CD8-positive, alpha-beta memory T cell (primary cell): ENCODE results near the gene TENM4. TPM values are rescaled to one million over a fixed set of nuclear protein-coding genes. Genes with fewer than 3 reads are reported as not detected.

Experiments used
- CTCF ChIA-PET: fragments of 350-600 bp; sonication (Branson Sonifier 250); formaldehyde crosslinking; loops from one replicate; lab custom pipeline; 2021; ENCODE audit warnings: antibody characterized with exemption; lab: Charles Lee
- POLR2A ChIA-PET: fragments of 350-600 bp; sonication (Branson Sonifier 250); formaldehyde crosslinking; loops from one replicate; lab custom pipeline; 2021; ENCODE audit warnings: antibody characterized with exemption; lab: Charles Lee
- DNase-seq, 5 donors: peaks; one replicate each; pipeline versions ENCODE4 v3.0.0 to v3.0.0-alpha.2; 2020 to 2022; ENCODE audit warnings: mixed read lengths in 1 of 5
- H3K27ac ChIP-seq: one replicate; pipeline ENCODE4 v1.7.0; 2013; ENCODE audit warnings: low read depth, mild to moderate bottlenecking, low read length, moderate library complexity
- H3K27me3 ChIP-seq: 2 replicates; pipeline ENCODE4 v1.7.0; 2013; ENCODE audit warnings: low read length, mild to moderate bottlenecking; ENCODE audit not compliant: insufficient read depth, poor library complexity, severe bottlenecking
- H3K36me3 ChIP-seq: 2 replicates; pipeline ENCODE4 v1.7.0; 2013; ENCODE audit warnings: mild to moderate bottlenecking, low read length, moderate library complexity; ENCODE audit not compliant: insufficient read depth
- H3K4me1 ChIP-seq: 2 replicates; pipeline ENCODE4 v1.7.0; 2013; ENCODE audit warnings: mild to moderate bottlenecking, low read length, moderate library complexity; ENCODE audit not compliant: insufficient read depth
- H3K4me3 ChIP-seq: 2 replicates; pipeline ENCODE4 v1.7.0; 2013; ENCODE audit warnings: mild to moderate bottlenecking, low read length
- H3K9me3 ChIP-seq: 2 replicates; pipeline ENCODE4 v1.7.0; 2013; ENCODE audit warnings: mild to moderate bottlenecking, low read length
- H3K27ac Mint-ChIP-seq, 8 donors: one replicate each; pipeline ENCODE4 v1.8.0; 2020 to 2021; ENCODE audit warnings: mixed read lengths in 8 of 8, mild to moderate bottlenecking in 6 of 8, inconsistent platforms in 3 of 8, moderate library complexity in 3 of 8
- H3K27me3 Mint-ChIP-seq, 2 donors: one replicate each; pipeline ENCODE4 v1.8.0; 2020 to 2021; ENCODE audit warnings: mixed read lengths in 2 of 2, mild to moderate bottlenecking in 1 of 2, moderate library complexity in 1 of 2
- H3K36me3 Mint-ChIP-seq, 3 donors: one replicate each; pipeline ENCODE4 v1.8.0; 2020 to 2021; ENCODE audit warnings: mixed read lengths in 3 of 3, inconsistent platforms in 1 of 3, mild to moderate bottlenecking in 1 of 3
- H3K4me1 Mint-ChIP-seq, 3 donors: one replicate each; pipeline ENCODE4 v1.8.0; 2020 to 2021; ENCODE audit warnings: mixed read lengths in 3 of 3, inconsistent platforms in 1 of 3, mild to moderate bottlenecking in 1 of 3
- H3K4me3 Mint-ChIP-seq, 7 donors: one replicate each; pipeline ENCODE4 v1.8.0; 2020 to 2021; ENCODE audit warnings: mixed read lengths in 7 of 7, mild to moderate bottlenecking in 6 of 7, moderate library complexity in 4 of 7, inconsistent platforms in 2 of 7
- H3K9me3 Mint-ChIP-seq, 5 donors: one replicate each; pipeline ENCODE4 v1.8.0; 2020 to 2022; ENCODE audit warnings: mixed read lengths in 5 of 5, mild to moderate bottlenecking in 3 of 5, moderate library complexity in 2 of 5, inconsistent platforms in 1 of 5
- polyA plus RNA-seq: library from polyadenylated mRNA; unstranded; fragments of 300-500 nt; fragmentation: Illumina TruSeq; gene quantifications from one replicate; pipeline ENCODE4 v1.2.3, GENCODE V29; 2021
- total RNA-seq, 2 experiments: library from RNA; stranded (reverse); gene quantifications; one replicate each; pipeline ENCODE4 v1.2.3, GENCODE V29; 2021

TENM4 gene
- total and polyA plus RNA-seq, 3 experiments from 2014 or later, result not detected

DNA sequence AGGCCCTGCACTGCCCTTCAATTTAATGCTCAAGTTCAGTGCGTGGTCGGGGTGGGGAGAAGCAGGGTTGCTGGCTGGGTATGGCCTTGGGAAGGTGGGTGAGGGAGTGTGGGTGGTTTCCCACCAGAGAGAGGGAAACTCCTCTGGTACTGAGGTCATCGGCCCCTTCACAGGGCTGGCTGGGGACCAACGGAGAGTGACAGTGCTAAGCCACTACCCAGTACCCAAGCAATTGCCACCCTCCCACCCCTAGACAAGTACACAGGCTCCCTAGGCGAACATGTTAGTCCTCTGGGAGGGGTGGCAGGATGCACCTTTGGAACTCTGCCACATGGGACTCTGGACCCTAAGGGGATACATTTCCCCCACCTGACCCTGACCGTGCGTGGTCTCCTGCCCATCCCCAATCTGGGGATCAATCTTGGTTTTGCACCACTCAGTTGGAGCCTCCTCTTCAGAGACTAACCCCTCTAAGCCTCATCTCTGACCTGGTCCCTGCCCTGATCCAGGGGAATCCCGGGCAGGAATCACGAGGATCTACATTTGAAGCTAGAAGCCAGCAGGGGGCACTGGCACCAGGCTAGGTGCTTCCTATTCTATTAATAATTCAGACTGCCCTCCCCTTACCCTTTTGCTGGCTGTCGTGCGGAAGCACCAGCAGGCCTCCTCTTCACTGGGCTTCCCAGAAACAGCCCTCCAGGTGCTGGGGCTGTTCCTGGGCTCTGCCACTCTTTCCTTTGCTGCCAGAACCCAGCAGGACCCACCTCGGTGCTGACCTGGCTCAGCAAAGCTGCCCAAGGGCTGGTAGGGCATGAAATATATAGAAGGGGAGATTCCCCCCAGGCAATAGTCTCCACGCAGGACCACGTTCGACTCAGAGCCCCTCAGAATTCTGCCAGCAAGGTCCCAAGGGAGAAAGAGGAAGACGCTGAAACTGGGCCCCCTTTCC lies 377.7 kb downstream of the TENM4 start:
- no peak for DNase-seq
- Mint-ChIP-seq H3K27me3 (peaks cover 0 to 2% of the 10 kb centered on the region in 2 donors), H3K4me1 (no peaks in the 10 kb centered on the region), H3K4me3 (no peak overlapping the region), H3K9me3 (peaks cover 0 to 2% (median 0%) of the 10 kb centered on the region in 5 donors), H3K36me3 (no peaks in the 10 kb centered on the region), H3K27ac (no peak overlapping the region)
- H3K36me3 ChIP-seq, result no peaks in the 10 kb centered on the region
- H3K4me1 ChIP-seq, result no peaks in the 10 kb centered on the region
- no peak overlapping the region for H3K4me3 ChIP-seq
- no peak overlapping the region for H3K27ac ChIP-seq
- no peaks in the 10 kb centered on the region for H3K9me3 ChIP-seq
- no peaks in the 10 kb centered on the region for H3K27me3 ChIP-seq
- POLR2A ChIA-PET, result no interaction called here
- CTCF ChIA-PET, result no interaction called here

DNA sequence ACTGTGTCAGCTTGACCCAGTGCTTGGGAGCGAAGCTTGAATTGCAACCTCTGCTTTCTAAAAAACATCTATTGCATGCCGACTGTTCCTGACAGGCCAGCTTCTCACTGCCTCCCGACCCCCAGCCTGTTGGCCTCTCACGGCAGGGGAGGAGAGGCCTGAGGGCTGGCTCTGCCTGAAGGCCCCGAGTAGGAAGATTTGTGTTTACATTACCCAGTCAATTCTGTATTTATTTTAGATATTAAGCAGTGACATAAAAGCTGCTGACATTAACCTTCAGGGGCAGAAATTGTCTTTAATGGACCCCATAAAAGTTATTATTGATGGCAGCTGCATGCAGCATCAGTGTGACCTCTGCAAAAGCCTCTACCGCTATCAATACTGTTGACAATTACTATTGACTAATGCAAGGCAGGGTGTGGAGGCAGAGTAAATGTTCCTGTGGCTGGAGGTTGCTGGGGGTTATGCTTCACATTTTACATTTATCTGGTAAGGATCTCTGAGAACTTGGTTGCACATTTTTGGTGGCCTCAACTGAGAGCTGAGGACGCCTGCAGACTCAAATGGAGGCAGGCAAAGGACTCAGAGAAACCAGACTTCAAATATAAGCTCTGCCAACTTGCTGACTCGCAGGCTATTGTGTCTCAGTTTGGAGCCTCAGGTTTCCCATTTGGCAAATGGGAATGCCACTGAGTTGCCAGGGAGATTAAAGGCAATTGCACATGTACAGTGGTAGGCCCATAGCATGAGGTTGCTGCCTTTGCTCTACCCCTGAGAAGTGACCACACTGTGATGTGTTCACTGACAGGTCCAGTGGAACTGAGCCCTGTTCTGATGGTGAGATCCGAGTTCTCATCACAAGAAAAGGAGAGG lies 380.5 kb downstream of the TENM4 start:
- no peak overlapping the region for H3K4me3 Mint-ChIP-seq
- Histone ChIP-seq H3K4me1 (no peaks in the 10 kb centered on the region), H3K4me3 (no peak overlapping the region), H3K36me3 (no peaks in the 10 kb centered on the region), H3K27ac (no peak overlapping the region), H3K27me3 (no peaks in the 10 kb centered on the region), H3K9me3 (no peaks in the 10 kb centered on the region)
- no peak overlapping the region for H3K27ac Mint-ChIP-seq
- peaks cover 2 to 10% of the 10 kb centered on the region in 2 donors for H3K27me3 Mint-ChIP-seq
- H3K36me3 Mint-ChIP-seq, result no peaks in the 10 kb centered on the region
- H3K4me1 Mint-ChIP-seq, result no peaks in the 10 kb centered on the region
- ChIA-PET POLR2A (no interaction called here), CTCF (no interaction called here)
- no peak for DNase-seq
- H3K9me3 Mint-ChIP-seq, result peaks cover 0 to 6% (median 0%) of the 10 kb centered on the region in 5 donors

DNA sequence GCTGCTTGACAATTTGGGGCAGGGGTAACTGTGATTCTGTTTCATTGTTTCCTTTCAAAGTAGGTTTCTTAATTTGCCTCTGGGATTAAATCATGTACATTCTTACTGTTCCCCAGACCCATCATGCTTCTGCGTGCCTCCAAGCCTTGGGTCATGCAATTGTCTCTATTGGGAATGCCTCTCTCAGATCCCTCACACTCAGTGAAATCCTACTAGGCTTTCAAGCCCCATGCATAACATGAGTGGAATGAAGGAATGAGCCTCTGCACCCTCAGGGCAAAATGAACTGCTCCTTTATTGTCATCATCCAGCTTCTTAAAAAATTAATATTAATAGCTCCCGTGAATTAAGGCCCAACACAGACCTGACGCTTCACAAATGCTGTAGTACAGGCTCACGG lies 381.7 kb downstream of the TENM4 start:
- no peaks in the 10 kb centered on the region for H3K27me3 ChIP-seq
- DNase-seq, result no peak
- Mint-ChIP-seq H3K4me1 (no peaks in the 10 kb centered on the region), H3K4me3 (no peak overlapping the region), H3K27me3 (peaks cover 2 to 10% of the 10 kb centered on the region in 2 donors), H3K36me3 (no peaks in the 10 kb centered on the region), H3K27ac (no peak overlapping the region), H3K9me3 (peaks cover 0 to 6% (median 0%) of the 10 kb centered on the region in 5 donors)
- H3K36me3 ChIP-seq, result no peaks in the 10 kb centered on the region
- ChIA-PET POLR2A (no interaction called here), CTCF (no interaction called here)
- no peak overlapping the region for H3K4me3 ChIP-seq
- no peaks in the 10 kb centered on the region for H3K9me3 ChIP-seq
- H3K27ac ChIP-seq, result no peak overlapping the region
- no peaks in the 10 kb centered on the region for H3K4me1 ChIP-seq

DNA sequence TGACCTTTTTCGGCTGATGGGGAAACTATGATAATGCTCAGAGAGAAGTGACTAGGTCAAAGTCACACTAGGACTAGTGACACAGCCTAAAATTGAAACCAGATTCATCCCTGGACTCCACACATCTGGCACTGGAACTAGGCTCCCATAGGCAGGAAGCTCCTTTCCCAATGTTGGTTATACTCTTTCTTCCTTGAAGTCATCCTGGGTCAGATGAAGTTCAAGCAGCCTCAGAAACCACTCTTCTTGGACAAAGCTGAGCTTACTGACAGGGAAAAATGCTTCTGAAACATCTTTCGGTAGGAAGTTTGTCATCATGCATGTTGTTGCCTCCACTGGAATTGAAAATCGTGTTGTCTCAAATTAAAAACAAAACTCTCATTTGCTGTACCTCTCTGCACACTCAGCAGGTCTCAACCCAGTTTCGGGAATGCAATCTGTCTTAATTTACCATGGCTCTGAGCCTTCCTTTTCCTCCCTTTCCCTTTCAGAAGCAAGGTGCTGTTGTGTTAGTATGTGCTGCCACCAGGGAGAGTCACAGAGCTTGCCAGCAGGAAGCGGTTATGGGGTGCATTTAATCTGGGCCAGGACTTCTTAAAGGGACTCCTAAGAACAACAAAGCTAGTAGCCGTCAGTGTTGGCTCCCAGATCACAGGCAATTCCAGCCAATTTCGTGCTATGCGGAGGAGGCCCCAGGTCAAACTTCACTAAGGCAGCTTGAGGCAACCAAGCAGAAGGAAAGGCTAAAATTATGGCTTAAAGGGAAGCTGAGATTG lies 384.8 kb downstream of the TENM4 start:
- no peak for DNase-seq

DNA sequence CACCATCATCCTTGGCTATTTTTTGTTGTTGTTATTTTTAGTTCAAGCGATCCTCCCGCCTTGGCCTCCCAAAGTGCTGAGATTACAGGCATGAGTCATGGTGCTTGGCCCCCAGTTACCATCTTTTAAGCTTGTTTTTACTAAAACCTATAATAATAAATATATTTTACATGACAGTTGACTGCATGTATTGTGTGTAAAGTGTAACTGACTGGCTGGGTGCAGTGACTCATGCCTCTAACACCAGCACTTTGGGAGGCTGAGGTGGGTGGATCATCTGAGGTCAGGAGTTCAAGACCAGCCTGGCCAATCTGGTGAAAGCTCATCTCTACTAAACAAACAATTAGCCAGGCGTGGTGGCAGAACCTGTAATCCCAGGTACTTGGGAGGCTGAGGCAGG lies 386.2 kb downstream of the TENM4 start:
- H3K4me3 Mint-ChIP-seq, result no peak overlapping the region
- H3K4me1 Mint-ChIP-seq, result no peaks in the 10 kb centered on the region
- DNase-seq, result no peak
- H3K9me3 ChIP-seq, result no peaks in the 10 kb centered on the region
- ChIA-PET POLR2A (no interaction called here), CTCF (no interaction called here)
- H3K36me3 ChIP-seq, result no peaks in the 10 kb centered on the region
- peaks cover 0 to 6% (median 0%) of the 10 kb centered on the region in 5 donors for H3K9me3 Mint-ChIP-seq
- peaks cover 6 to 10% of the 10 kb centered on the region in 2 donors for H3K27me3 Mint-ChIP-seq
- H3K27me3 ChIP-seq, result no peaks in the 10 kb centered on the region
- H3K4me1 ChIP-seq, result no peaks in the 10 kb centered on the region
- no peak overlapping the region for H3K27ac ChIP-seq
- no peak overlapping the region for H3K27ac Mint-ChIP-seq
- no peaks in the 10 kb centered on the region for H3K36me3 Mint-ChIP-seq
- no peak overlapping the region for H3K4me3 ChIP-seq

More for the DNA sequence above, 384.8 kb downstream of the TENM4 start:
- H3K9me3 ChIP-seq, result no peaks in the 10 kb centered on the region
- H3K4me1 ChIP-seq, result no peaks in the 10 kb centered on the region
- peaks cover 2 to 10% of the 10 kb centered on the region in 2 donors for H3K27me3 Mint-ChIP-seq
- CTCF ChIA-PET, result no interaction called here
- H3K4me3 ChIP-seq, result no peak overlapping the region
- H3K36me3 Mint-ChIP-seq, result no peaks in the 10 kb centered on the region
- POLR2A ChIA-PET, result no interaction called here
- H3K36me3 ChIP-seq, result no peaks in the 10 kb centered on the region
- peaks cover 0 to 6% (median 0%) of the 10 kb centered on the region in 5 donors for H3K9me3 Mint-ChIP-seq
- H3K27me3 ChIP-seq, result no peaks in the 10 kb centered on the region
- H3K27ac Mint-ChIP-seq, result no peak overlapping the region
- no peak overlapping the region for H3K27ac ChIP-seq
- no peaks in the 10 kb centered on the region for H3K4me1 Mint-ChIP-seq
- no peak overlapping the region for H3K4me3 Mint-ChIP-seq

DNA sequence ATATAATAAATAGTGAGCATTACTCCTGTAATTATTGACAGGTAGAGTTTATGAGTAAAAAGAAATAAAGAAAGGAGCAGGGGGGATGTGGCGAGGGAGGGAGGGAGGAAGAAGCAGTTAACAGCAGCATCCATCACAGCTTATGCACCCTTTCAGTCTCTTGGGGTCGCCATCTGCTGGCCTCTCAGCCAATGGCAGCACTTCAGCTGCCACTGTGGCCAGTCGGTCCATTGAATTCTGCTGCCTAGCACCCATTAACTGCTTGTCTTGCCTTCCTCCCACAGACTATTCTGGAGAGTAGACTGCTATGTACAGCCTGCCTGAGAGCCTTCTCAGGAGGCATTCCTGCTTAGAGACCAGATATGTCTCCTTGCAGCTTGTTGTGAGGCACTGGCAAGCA lies 388.3 kb downstream of the TENM4 start:
- CTCF ChIA-PET, result no interaction called here
- no peaks in the 10 kb centered on the region for H3K36me3 ChIP-seq
- no peaks in the 10 kb centered on the region for H3K4me1 Mint-ChIP-seq
- H3K4me3 Mint-ChIP-seq, result no peak overlapping the region
- H3K27ac Mint-ChIP-seq, result no peak overlapping the region
- H3K27me3 ChIP-seq, result no peaks in the 10 kb centered on the region
- peaks cover 0 to 4% (median 0%) of the 10 kb centered on the region in 5 donors for H3K9me3 Mint-ChIP-seq
- no peaks in the 10 kb centered on the region for H3K9me3 ChIP-seq
- no peaks in the 10 kb centered on the region for H3K36me3 Mint-ChIP-seq
- H3K4me3 ChIP-seq, result no peak overlapping the region
- no peaks in the 10 kb centered on the region for H3K4me1 ChIP-seq
- DNase-seq, result no peak
- POLR2A ChIA-PET, result no interaction called here
- H3K27me3 Mint-ChIP-seq, result peaks cover 8 to 10% of the 10 kb centered on the region in 2 donors
- H3K27ac ChIP-seq, result no peak overlapping the region

DNA sequence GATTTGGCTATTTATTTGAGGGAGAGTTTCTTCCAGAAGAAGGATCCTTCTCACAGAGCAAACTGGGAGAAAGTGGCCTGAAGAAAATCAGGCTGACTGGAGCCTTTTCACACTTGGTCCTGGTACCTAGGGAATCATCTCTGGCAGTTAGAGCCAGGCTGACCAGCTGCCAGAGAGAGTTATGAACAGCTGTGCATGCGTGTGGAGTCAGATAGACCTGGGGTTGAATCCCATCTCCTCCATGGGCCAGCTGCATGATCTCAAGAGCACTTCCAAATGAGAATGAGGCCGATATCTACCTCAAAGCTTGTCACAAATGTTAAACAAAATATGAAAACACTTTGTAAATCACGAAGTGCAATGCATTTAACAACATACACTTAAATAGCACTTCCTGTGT lies 390.0 kb downstream of the TENM4 start:
- peaks cover 4 to 6% of the 10 kb centered on the region in 2 donors for H3K27me3 Mint-ChIP-seq
- Histone ChIP-seq H3K36me3 (no peaks in the 10 kb centered on the region), H3K27me3 (no peaks in the 10 kb centered on the region), H3K27ac (no peak overlapping the region), H3K4me1 (no peaks in the 10 kb centered on the region), H3K9me3 (no peaks in the 10 kb centered on the region), H3K4me3 (no peak overlapping the region)
- peaks cover 0 to under 1% (median 0%) of the 10 kb centered on the region in 5 donors for H3K9me3 Mint-ChIP-seq
- no peak for DNase-seq
- H3K36me3 Mint-ChIP-seq, result no peaks in the 10 kb centered on the region
- POLR2A ChIA-PET, result no interaction called here
- CTCF ChIA-PET, result interaction anchor here (0.9 kb wide), 1 partner anchor 11 kb away, joined by 3 read pairs; no protein-coding TSS in a partner anchor
- no peak overlapping the region for H3K27ac Mint-ChIP-seq
- H3K4me1 Mint-ChIP-seq, result no peaks in the 10 kb centered on the region
- H3K4me3 Mint-ChIP-seq, result no peak overlapping the region
